ENCODE results near the gene FNIP2.

- TF ChIP-seq YY1 (IDR thresholded peaks at IDR 0.05; ENCODE audit: insufficient read depth, insufficient read length) (no peak), SUZ12 (IDR thresholded peaks at IDR 0.05; ENCODE audit: extremely low read depth, insufficient read depth, insufficient read length) (no peak)
Observed at GRCh38 chr4:158796370-158797140, 27.7 kb downstream of the FNIP2 start.
